HUES64 (cell line): Measurements from ENCODE around the gene USP12.

ENCODE experiments used
- H3K27ac ChIP-seq: 2 replicates; pipeline ENCODE4 v1.7.0; 2013; ENCODE audit warnings: low read depth, low read length, inconsistent platforms
- H3K27me3 ChIP-seq: 2 replicates; pipeline ENCODE4 v1.6.1; 2013; ENCODE audit warnings: mild to moderate bottlenecking, low read length; ENCODE audit not compliant: insufficient read depth
- H3K36me3 ChIP-seq: 2 replicates; pipeline ENCODE4 v1.6.1; 2013; ENCODE audit warnings: mild to moderate bottlenecking, low read length; ENCODE audit not compliant: insufficient read depth
- H3K4me1 ChIP-seq: 2 replicates; pipeline ENCODE4 v1.6.1; 2013; ENCODE audit warnings: mild to moderate bottlenecking, low read length, moderate library complexity; ENCODE audit not compliant: insufficient read depth
- H3K4me3 ChIP-seq: 2 replicates; pipeline ENCODE4 v1.5.1; 2013; ENCODE audit warnings: mild to moderate bottlenecking, low read length, moderate library complexity
- H3K9ac ChIP-seq: 2 replicates; pipeline ENCODE4 v1.6.1; 2013; ENCODE audit warnings: mild to moderate bottlenecking, low read depth, low read length
- H3K9me3 ChIP-seq: 2 replicates; pipeline ENCODE4 v1.6.1; 2013; ENCODE audit warnings: low read depth, low read length; ENCODE audit not compliant: insufficient read depth
- WGBS: fragments of 150-250, 120-280 bp; methylation state at CpG from one replicate; pipeline ENCODE4 v1.1.7; 2013; ENCODE audit warnings: missing lambda C conversion rate; 5-methylcytosine and 5-hydroxymethylcytosine counted together

Gene USP12

DNA sequence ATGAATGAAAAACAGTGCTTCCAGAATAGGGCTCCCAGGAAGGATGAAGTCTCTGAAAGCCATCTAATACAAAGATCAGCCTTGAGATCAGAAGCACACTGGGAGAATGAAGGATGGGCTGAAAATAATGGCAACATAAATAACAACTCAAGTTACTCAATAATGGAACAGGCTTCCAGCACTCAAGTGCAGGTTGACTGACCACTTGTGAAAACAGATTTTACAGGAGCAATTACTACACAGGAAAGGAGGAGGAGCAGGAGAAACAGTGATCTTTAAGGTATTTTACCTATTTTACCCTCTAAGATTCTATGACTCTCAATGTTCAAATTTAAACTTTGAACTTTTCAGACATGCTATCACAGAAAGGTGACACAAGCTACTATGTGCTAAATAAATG, 106.0 kb downstream of the USP12 start:
- Histone ChIP-seq H3K9me3 (no peaks in the 10 kb centered on the region; the same call in 1 of the 2 replicates), H3K27me3 (no peaks in the 10 kb centered on the region), H3K9ac (no peak overlapping the region), H3K36me3 (peaks cover 7% of the 10 kb centered on the region; the same call in 1 of the 2 replicates), H3K4me3 (no peak overlapping the region), H3K27ac (no peak overlapping the region), H3K4me1 (no peaks in the 10 kb centered on the region)

DNA sequence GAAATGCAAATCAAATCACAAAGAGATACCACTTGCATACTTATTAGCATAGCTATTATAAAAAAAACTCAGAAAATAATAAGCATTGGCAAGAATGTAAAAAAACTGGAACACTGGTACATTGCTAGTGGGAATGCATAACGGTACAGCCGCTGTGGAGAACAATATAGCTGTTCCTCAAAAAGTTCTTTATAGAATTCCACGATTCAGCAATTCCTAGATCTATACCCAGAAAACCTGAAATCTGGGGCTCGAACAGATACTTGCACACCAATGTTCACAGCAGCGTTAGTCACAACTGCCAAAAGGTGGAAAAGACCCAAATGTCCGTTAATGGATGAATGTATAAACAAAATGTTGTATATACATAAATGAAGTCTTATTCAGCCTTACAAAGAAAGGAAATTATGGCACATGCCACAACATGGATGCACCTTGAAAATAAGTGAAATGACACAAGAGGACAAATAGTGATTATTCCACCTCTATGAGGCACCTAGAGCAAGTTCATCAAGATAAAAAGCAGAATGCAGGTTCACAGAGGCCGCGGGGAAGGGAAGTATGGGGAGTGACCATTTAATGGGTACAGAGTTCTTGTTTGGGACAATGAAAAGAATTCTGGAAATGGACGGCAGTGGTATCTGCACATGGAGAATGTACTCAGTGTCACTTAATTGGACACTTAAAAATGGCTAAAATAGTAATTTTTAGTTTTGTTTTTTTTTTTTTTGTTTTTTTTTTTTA, 107.2 kb downstream of the USP12 start:
- WGBS: 84% methylated on average over 8 of the region's 9 CpGs
- H3K9me3 ChIP-seq: no peaks in the 10 kb centered on the region; the same call in 1 of the 2 replicates
- no peaks in the 10 kb centered on the region for H3K27me3 ChIP-seq
- H3K9ac ChIP-seq: no peak overlapping the region
- H3K4me3 ChIP-seq: no peak overlapping the region
- peaks cover 7% of the 10 kb centered on the region; the same call in 1 of the 2 replicates for H3K36me3 ChIP-seq
- H3K4me1 ChIP-seq: no peaks in the 10 kb centered on the region
- H3K27ac ChIP-seq: no peak overlapping the region

DNA sequence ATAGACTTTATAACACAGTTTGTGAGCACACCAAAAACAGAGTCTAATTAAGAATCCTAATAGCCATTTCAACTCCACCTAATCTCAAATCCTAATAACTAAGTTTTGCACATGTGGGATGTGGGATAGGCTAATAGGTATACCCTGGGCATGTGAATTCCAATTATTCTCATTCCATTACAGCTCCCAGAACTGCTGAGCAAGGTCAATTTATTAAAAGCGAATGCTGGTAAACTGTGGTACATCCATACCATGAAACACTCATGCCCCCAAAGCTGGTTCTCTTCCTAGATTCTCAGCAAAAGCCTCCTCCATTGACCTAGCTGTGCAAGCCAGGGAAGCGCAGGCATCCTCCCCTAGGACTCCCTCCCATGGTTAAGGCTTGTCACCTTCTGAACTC, 113.8 kb downstream of the USP12 start:
- H3K4me3 ChIP-seq: no peak overlapping the region
- no peaks in the 10 kb centered on the region for H3K36me3 ChIP-seq
- no peak overlapping the region for H3K27ac ChIP-seq
- WGBS: 94% methylated on average over 2 of the region's 2 CpGs
- H3K4me1 ChIP-seq: no peaks in the 10 kb centered on the region
- H3K27me3 ChIP-seq: no peaks in the 10 kb centered on the region
- no peak overlapping the region for H3K9ac ChIP-seq
- H3K9me3 ChIP-seq: no peaks in the 10 kb centered on the region; the same call in 1 of the 2 replicates

DNA sequence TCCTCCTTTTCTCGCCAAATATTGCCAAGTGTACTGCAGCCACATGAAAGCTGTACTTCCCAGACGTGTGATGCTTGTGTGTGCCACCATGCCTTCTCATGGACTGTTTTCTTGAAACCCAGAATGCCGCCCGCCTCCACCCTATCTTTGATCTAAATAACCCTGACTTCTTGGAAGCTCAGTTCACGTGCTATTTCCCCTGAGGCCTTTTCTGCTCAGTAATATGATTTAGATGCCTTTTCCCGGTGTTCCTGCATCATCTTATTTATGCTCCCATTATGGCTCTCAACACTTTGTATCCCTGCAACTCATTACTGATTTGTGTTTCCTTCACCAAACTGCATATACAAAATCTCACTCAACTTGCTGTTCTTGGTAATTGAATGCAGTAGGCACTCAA, 116.1 kb downstream of the USP12 start:
- H3K27ac ChIP-seq: no peak overlapping the region
- H3K36me3 ChIP-seq: no peaks in the 10 kb centered on the region
- H3K9ac ChIP-seq: no peak overlapping the region
- WGBS: 74% methylated on average over 6 of the region's 6 CpGs
- H3K27me3 ChIP-seq: no peaks in the 10 kb centered on the region
- H3K9me3 ChIP-seq: no peaks in the 10 kb centered on the region
- no peaks in the 10 kb centered on the region for H3K4me1 ChIP-seq
- no peak overlapping the region for H3K4me3 ChIP-seq

DNA sequence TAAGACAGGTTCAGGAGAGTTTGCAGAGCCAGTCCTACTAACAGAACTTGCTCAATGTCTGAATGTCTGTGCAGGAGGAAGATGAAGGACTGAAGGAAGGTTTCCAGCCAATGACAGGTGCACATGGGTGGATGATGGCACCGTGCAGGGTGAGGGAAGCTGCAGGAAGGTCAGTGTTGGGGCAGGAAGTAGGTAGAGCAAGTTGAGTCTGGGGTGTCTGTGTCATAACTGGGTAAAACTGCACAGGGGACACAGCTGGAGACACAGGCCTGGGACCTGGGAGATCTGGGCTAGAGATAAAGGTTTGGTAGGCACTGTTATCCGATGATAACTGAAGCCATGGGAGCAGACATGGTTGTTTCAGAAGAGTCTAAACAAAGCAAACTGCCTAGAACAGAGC, 116.9 kb downstream of the USP12 start:
- Histone ChIP-seq H3K9me3 (no peaks in the 10 kb centered on the region), H3K27ac (no peak overlapping the region), H3K27me3 (no peaks in the 10 kb centered on the region), H3K36me3 (no peaks in the 10 kb centered on the region), H3K4me1 (no peaks in the 10 kb centered on the region), H3K9ac (no peak overlapping the region), H3K4me3 (no peak overlapping the region)
- 93% methylated on average over 2 of the region's 2 CpGs for WGBS

DNA sequence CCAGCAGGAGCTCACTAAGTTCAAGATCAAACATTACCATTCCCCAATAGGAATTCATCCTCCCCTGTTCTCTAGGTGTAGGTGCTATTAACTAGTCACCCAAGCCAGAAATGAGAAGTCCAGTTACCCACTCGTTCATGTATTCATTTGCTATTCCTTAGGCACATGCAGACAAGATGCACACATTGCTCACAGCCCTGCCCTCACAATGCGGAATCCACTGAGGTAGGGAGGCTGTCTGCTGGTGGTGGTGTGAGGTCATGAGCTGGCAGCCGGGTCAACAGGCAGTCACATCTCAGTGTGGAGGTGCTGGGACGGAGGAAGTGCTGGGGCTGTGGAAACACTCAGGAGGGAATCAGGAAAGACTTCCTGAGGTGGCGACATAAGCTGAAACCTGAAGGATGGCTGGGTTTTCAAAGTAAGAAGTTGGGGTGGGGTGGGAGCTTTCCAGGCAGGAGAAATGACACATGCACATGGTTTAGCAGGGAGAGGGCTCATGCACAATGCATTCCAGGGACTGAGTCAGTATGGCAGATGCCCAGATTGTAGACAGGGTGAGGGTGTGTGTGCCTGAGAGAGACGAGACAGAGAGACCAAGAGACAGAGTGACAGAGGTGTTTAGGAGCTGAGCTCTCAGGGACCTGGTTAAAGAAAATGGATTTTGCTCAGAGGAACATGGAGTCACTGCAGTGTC, 117.6 kb downstream of the USP12 start:
- Histone ChIP-seq H3K9ac (no peak overlapping the region), H3K4me3 (no peak overlapping the region), H3K36me3 (no peaks in the 10 kb centered on the region), H3K27me3 (no peaks in the 10 kb centered on the region), H3K9me3 (no peaks in the 10 kb centered on the region), H3K4me1 (no peaks in the 10 kb centered on the region), H3K27ac (no peak overlapping the region)
- 81% methylated on average over 6 of the region's 6 CpGs for WGBS

DNA sequence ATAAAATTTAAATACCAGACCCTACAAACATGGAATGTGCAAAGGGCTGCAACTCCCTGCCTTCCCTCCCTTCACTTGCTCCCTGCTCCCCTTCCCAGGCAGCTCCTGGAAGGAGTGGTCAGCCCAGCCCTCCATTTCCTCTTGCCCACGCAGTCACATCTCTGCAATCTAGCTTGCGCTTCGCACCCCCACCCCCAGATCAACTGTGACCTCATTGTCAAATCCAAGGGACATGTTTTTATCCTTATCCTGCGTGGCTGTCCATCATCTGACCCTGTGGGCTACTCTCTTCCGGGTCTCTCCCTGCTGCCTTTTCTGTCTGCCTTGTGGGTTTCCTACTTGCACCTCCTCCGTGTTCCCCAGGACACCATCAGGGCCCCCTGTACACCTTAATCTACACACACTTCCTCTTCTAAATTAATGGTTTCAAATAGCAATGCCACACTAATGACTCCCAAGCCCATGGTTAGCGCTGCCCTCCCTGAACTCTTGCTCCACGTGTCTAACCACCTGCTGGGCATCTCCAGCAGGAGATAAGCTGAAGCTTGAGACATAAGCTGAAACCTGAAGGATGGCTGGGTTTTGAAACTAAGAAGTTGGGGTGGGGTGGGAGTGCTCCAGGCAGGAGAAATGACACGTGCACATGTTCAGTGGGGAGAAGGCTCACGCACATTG, 118.3 kb downstream of the USP12 start:
- H3K36me3 ChIP-seq: no peaks in the 10 kb centered on the region
- H3K4me1 ChIP-seq: no peaks in the 10 kb centered on the region
- no peak overlapping the region for H3K27ac ChIP-seq
- no peaks in the 10 kb centered on the region for H3K9me3 ChIP-seq
- no peak overlapping the region for H3K9ac ChIP-seq
- no peak overlapping the region for H3K4me3 ChIP-seq
- WGBS: 75% methylated on average over 10 of the region's 10 CpGs
- no peaks in the 10 kb centered on the region for H3K27me3 ChIP-seq

DNA sequence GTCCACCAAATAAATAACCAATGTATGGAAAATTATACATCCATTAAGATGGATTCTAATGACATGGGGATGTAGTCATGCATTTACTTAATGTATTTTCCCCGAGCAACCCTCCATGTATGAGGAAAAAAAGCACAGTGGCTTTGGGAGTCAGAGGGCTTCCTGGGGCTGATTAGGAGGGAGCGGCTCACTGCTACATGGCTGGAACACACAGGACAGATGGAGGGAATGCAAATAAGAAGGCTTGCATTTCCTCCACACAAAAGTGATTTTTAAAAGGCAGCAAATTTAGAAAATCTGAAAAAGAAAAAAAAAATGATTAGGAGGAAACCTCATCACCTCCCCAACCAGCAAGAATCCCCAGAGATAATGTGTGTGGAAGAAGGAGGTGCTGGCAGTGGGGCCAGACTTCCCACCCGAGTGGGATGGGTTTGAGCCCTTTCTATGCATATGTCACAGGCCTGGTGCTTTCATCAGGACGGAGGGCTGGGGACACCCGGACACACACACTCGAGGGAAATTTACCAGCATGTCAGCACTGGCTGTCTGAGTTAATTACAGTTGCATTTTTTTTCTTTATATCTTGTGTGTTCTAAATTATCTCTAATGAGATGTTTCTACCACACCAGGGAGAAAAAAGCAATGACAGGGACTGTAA, 118.9 kb downstream of the USP12 start:
- no peaks in the 10 kb centered on the region for H3K27me3 ChIP-seq
- no peaks in the 10 kb centered on the region for H3K36me3 ChIP-seq
- no peak overlapping the region for H3K9ac ChIP-seq
- 89% methylated on average over 6 of the region's 6 CpGs for WGBS
- no peak overlapping the region for H3K4me3 ChIP-seq
- no peaks in the 10 kb centered on the region for H3K4me1 ChIP-seq
- no peak overlapping the region for H3K27ac ChIP-seq
- H3K9me3 ChIP-seq: no peaks in the 10 kb centered on the region

DNA sequence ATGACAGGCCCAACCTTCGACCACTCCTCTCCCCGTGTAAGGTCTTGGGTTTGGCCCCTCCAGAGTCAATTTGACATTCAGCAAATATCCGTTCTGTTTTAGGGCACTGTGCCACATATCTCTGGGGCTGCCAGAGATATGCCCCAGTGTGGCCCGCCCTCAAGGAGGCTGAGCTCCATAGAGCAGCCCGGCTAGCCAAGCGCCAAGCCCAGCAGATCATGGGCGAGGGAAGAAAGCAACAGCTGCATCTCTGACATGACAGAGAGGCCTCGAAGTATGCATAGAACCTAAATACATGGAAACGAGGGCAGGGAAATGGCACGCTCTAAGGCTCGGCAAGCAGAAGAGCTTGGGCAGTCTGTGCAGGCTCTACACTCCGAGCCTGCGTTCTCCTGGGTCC, 124.5 kb downstream of the USP12 start:
- Histone ChIP-seq H3K4me1 (peaks cover 6% of the 10 kb centered on the region; the same call in 1 of the 2 replicates), H3K4me3 (no peak overlapping the region), H3K36me3 (no peaks in the 10 kb centered on the region), H3K27me3 (no peaks in the 10 kb centered on the region), H3K9me3 (no peaks in the 10 kb centered on the region), H3K9ac (no peak overlapping the region), H3K27ac (no peak overlapping the region)
- 92% methylated on average over 13 of the region's 13 CpGs for WGBS

DNA sequence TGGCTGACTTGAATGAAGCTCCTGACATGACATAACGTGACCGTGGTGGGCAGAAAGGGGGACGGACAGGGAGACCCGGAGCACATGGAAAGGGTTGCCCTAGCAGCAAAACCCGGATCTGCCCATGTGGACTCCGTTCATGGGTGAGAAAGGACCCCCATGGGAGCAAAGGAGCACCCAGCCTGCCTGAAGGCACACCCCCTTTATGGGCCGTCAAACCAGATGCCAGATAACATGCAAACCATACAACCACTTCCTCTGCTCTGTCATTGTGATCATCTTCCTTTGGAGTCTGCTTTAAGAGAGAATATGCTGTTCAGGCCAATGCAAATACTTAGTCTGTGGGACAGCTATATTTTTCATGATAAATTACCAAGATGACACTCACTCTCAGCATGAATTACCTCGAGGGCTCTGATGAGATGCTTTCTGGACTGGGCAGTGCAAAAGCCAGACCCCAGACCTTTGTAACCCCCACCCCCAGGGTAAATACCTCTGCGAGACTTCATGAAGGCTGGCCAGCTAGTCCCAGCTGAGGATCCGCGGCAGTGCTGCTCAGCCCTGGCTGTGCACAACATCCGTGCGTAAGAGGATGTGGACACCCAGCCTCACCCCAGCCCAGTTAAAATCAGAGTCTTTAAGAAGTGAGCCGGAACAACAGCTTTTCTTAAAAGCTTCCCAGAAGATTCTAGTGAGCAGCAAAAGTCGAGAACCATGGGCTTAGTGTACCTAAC, 126.6 kb downstream of the USP12 start:
- 90% methylated on average over 15 of the region's 15 CpGs for WGBS
- H3K4me3 ChIP-seq: no peak overlapping the region
- H3K27ac ChIP-seq: no peak overlapping the region

More for the DNA sequence above, 126.6 kb downstream of the USP12 start:
- H3K9me3 ChIP-seq: no peaks in the 10 kb centered on the region
- H3K36me3 ChIP-seq: no peaks in the 10 kb centered on the region
- peaks cover 6% of the 10 kb centered on the region; the same call in 1 of the 2 replicates for H3K4me1 ChIP-seq
- no peaks in the 10 kb centered on the region for H3K27me3 ChIP-seq
- no peak overlapping the region for H3K9ac ChIP-seq
